Activated CD8-positive, alpha-beta memory T cell treated with anti-CD3 and anti-CD28 coated beads for 36 hours (primary cell): Measurements from ENCODE around the gene KIF2C. TPM values are rescaled to one million over a fixed set of nuclear protein-coding genes. Genes with fewer than 3 reads are reported as not detected.

Source experiments
- CTCF ChIA-PET: fragments of 350-600 bp; sonication (Branson Sonifier 250); formaldehyde crosslinking; loops from one replicate; lab custom pipeline; 2021; ENCODE audit warnings: antibody characterized with exemption; lab: Charles Lee
- POLR2A ChIA-PET: fragments of 350-600 bp; sonication (Branson Sonifier 250); formaldehyde crosslinking; loops from one replicate; lab custom pipeline; 2021; ENCODE audit warnings: antibody characterized with exemption; lab: Charles Lee
- total RNA-seq, 2 experiments: library from RNA; stranded (reverse); gene quantifications; one replicate each; pipeline ENCODE4 v1.2.3, GENCODE V29; 2021

Gene KIF2C
- total RNA-seq, 2 experiments from 2014 or later: 45.4 to 49.1 TPM

DNA sequence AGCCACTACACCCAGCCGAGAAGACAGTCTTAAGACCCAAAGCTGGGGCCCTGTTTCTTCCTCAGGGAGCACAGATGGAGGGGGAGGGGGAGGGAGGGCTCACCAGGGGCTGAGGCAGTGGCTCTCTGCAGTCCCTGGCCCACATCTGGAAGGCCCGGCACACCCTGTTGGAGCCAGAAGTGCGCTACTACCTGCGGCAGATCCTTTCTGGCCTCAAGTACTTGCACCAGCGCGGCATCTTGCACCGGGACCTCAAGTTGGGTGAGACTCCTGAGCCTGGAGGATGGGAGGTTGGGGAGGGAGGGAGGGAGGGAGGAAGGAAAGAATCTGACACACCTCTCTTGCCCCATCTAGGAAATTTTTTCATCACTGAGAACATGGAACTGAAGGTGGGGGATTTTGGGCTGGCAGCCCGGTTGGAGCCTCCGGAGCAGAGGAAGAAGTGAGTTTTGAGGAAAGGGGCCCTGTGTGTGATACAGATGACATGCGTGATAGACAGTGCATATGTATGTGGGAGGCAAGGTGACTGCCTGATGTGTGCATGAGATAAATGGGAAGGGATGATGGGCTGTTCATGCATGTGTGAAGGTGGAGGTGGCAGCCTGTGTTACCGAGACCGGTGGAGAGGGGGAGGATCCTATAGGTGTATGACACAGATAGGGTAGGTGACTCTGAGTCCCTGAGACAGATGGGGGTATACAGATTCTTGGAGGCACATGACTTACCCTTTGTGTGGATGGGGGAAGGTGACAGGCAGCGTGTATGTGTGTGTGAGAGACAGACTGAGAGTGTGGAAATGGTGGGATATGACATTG lies 62.1 kb downstream of the KIF2C start:
- ChIA-PET CTCF (interaction anchor here (1.9 to 3.5 kb wide), 4 partner anchors 7 to 26 kb away, joined by 7 to 38 read pairs (median 26); partner anchors contain the start of genes BEST4, BTBD19 and RPS8), POLR2A (interaction anchor here (0.6 to 3.5 kb wide), 8 partner anchors 7 to 814 kb away, joined by 3 to 95 read pairs (median 19); partner anchors contain the start of genes BEST4, BTBD19 and RPS8)

DNA sequence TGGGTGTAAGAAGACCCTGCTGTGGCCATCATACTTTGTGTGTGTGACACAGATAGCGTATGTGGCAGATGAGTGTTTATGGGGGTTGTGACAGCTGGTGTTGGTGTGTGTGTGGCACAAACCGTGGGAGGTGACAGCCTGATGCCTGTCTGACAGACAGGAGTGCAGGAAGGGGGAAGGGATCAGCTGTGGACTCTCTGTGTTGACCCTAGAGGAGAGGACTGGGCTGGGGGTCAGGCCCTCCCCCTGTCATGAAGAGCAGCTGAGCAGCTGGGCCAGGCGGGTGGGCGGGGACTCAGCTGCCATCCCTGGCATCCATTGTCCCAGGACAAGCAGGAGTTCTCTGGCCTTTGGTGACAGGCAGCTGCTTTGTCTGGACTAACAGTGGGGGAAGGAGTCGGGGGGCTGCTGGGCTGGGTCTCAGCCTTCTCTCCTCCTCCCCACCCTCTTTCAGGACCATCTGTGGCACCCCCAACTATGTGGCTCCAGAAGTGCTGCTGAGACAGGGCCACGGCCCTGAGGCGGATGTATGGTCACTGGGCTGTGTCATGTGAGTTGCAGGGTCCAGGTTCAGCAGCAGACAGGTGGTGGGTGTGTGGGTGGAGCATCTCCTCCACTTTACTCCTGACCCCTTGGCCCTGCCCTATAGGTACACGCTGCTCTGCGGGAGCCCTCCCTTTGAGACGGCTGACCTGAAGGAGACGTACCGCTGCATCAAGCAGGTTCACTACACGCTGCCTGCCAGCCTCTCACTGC lies 62.8 kb downstream of the KIF2C start:
- POLR2A ChIA-PET: interaction anchor here (0.6 to 1.2 kb wide), 3 partner anchors 17 to 815 kb away, joined by 3 to 5 read pairs (median 4); no protein-coding TSS in a partner anchor
- CTCF ChIA-PET: interaction anchor here (1.3 to 1.4 kb wide), 2 partner anchors 12 to 16 kb away, joined by 3 to 4 read pairs; no protein-coding TSS in a partner anchor

DNA sequence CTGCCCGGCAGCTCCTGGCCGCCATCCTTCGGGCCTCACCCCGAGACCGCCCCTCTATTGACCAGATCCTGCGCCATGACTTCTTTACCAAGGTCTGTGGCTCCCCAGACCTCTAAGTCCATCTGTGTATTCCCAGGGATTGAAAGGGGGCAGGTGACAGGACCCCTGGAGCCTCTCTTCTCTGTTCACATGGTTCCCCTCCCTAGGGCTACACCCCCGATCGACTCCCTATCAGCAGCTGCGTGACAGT lies 63.4 kb downstream of the KIF2C start:
- POLR2A ChIA-PET: interaction anchor here (1.1 to 1.2 kb wide), 2 partner anchors 16 to 19 kb away, joined by 3 to 5 read pairs; no protein-coding TSS in a partner anchor
- CTCF ChIA-PET: interaction anchor here (1.3 to 1.4 kb wide), 2 partner anchors 11 to 16 kb away, joined by 3 to 4 read pairs; no protein-coding TSS in a partner anchor

DNA sequence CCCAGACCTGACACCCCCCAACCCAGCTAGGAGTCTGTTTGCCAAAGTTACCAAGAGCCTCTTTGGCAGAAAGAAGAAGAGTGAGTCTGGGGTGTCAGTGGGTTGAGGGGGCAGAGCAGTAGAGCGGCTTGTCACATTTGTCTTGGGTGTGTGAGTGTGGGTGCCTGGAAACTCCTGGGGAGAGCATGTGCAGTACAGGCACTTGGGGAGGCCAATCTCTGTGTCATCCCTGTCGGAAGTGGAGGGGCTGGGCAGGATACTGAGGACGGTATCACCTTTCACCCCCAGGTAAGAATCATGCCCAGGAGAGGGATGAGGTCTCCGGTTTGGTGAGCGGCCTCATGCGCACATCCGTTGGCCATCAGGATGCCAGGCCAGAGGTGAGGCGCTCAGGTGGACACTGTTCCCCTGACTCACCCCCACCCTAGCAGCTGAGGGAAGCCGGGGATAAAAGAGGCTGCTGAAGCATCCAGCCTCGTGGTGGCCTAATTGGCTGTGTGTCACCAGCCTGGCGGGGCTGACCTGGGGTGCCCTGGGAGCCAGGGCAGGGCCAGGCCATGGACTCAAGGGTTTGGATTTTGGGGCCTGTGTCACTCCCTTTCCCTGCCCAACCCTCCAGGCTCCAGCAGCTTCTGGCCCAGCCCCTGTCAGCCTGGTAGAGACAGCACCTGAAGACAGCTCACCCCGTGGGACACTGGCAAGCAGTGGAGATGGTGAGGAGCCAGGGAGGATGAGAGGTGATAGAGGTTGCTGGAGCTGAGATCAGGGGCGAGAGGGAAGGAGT lies 63.9 kb downstream of the KIF2C start:
- ChIA-PET POLR2A (interaction anchor here (1.2 kb wide), 1 partner anchor 19 kb away, joined by 3 read pairs; no protein-coding TSS in a partner anchor), CTCF (interaction anchor here (0.7 to 1.4 kb wide), 5 partner anchors 11 to 72 kb away, joined by 3 to 4 read pairs (median 3); partner anchors contain the start of genes BEST4 and RNU5D-1)

DNA sequence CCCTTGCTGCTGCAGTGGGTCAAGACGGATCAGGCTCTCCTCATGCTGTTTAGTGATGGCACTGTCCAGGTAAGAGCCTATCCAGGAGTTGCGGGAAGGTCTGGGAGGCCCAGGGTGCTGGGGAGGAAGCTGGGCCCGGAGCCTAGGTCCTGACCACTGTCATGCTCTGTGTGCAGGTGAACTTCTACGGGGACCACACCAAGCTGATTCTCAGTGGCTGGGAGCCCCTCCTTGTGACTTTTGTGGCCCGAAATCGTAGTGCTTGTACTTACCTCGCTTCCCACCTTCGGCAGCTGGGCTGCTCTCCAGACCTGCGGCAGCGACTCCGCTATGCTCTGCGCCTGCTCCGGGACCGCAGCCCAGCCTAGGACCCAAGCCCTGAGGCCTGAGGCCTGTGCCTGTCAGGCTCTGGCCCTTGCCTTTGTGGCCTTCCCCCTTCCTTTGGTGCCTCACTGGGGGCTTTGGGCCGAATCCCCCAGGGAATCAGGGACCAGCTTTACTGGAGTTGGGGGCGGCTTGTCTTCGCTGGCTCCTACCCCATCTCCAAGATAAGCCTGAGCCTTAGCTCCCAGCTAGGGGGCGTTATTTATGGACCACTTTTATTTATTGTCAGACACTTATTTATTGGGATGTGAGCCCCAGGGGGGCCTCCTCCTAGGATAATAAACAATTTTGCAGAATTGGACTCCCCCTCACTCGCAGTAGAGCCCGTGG lies 65.8 kb downstream of the KIF2C start:
- CTCF ChIA-PET: interaction anchor here (1.2 to 1.3 kb wide), 2 partner anchors 19 to 74 kb away, joined by 3 read pairs; no protein-coding TSS in a partner anchor
- POLR2A ChIA-PET: interaction anchor here (0.9 to 5.2 kb wide), 2 partner anchors 13 to 24 kb away, joined by 8 to 68 read pairs; no protein-coding TSS in a partner anchor

DNA sequence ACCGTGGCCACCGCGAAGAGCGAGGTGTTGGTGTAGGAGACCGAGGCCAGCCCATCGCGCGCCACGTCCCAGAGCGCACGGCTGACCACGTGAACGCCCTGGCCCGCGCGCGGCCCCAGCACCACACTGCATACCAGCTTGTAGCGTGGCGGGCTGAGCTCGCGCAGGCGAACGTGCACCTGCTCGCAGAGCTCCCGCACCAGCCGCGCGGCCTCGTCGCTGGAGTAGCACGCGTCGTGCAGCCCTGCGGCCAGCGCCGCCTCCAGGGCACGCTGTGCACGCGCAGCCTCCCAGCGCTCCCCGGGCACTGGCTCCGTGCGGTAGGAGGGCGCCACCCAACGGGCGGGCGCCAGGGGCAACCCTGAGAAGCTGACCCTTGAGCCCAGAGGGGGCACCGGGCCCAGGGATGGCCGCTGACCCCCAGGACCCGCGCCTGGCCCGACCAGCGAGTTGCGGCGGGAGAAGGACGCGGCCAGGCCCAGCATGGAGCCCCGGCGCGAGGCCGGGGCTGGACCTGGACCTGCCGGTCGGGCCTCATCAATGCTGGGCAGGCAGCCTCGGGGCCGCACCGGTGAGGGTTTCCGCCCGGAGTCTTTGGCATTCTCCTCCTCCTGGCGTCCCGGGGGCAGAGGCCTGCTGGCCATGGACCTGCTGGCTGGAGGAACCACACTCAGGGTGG lies 66.5 kb downstream of the KIF2C start:
- POLR2A ChIA-PET: interaction anchor here (0.9 to 5.2 kb wide), 3 partner anchors 12 to 76 kb away, joined by 8 to 68 read pairs (median 32); partner anchors contain the start of gene RNU5D-1
- CTCF ChIA-PET: interaction anchor here (1.2 to 1.3 kb wide), 2 partner anchors 20 to 74 kb away, joined by 3 read pairs; no protein-coding TSS in a partner anchor

DNA sequence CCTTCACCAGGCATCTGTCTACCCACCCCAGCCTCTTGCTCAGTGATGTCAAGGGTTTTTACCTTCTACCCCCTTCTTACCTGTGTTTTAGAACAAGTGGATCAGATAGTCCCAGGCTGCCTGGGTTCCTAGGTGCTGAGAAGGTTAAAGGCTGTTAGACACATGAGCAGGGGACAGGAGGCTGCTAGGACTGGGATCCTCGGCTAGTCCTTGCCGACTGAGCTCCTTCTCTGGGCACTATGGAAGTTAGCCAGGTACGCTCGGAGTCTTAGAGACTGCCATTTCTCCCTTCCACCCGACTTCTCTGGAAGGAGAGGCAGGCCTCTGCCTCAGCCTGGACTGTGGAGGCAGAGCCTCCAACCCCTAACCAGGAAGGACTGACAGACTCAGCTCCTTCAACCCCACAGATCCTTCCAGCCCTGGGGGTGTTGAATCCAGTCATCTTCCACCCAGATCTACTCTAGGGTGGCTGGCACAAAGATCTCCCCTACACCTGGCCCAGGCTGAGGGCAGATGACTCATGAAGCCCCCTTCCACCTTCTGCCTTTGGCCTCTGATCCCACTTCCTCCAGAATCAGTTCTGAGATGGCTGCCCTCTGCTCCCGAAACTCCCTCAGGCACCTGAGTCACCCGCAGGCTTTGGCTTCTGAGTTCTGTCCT lies 67.2 kb downstream of the KIF2C start, which contains the start of gene DYNLT4:
DYNLT4 (minus strand) TSS at position 648 of the 660 bp plus-strand sequence. CDS start 683 bp downstream, outside the sequence.
- ChIA-PET CTCF (interaction anchor here (1.3 to 2.2 kb wide), 2 partner anchors 21 to 75 kb away, joined by 3 to 7 read pairs; no protein-coding TSS in a partner anchor), POLR2A (interaction anchor here (3.5 to 5.2 kb wide), 3 partner anchors 12 to 77 kb away, joined by 27 to 68 read pairs (median 32); partner anchors contain the start of gene RNU5D-1)

DNA sequence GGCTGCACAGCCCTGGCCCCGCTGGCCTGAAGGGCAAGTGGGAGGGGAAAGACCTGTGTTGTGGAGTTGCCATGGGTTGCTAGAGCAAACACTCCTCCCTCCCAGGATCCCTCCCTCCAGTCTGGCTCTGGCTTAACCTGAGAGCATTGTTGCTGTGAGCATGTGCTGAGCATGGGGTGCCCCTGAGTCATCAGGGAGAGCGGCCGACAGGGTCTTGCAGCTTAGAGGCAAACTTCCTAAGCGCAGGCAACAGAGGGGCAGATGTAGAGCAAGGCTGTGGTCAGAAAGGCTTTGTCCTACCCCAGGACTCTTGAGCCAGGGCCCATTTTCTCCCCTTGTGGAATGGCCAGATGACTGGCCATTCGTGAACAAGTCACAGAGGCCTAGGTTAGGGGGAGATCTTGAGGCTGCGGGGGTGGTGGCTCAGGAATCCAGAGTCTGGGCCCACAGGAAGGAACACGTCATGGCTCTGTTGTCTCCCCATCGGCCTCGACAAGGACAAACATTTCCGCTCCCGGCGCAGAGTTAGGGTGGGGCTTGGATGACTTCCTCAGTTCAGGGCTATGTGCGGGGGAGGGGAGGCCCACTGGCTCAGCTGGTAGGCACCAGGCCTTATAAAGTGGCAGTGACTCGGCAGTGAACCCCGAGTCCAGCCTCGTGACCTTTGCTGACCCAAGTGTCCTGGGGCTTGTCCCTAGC lies 67.9 kb downstream of the KIF2C start:
- CTCF ChIA-PET: interaction anchor here (1.0 to 3.4 kb wide), 5 partner anchors 7 to 77 kb away, joined by 3 to 27 read pairs (median 7); partner anchors contain the start of genes PLK3 and RNU5D-1
- POLR2A ChIA-PET: interaction anchor here (2.4 to 5.2 kb wide), 6 partner anchors 8 to 86 kb away, joined by 19 to 95 read pairs (median 30); partner anchors contain the start of genes PLK3, RNU5D-1 and RPS8

DNA sequence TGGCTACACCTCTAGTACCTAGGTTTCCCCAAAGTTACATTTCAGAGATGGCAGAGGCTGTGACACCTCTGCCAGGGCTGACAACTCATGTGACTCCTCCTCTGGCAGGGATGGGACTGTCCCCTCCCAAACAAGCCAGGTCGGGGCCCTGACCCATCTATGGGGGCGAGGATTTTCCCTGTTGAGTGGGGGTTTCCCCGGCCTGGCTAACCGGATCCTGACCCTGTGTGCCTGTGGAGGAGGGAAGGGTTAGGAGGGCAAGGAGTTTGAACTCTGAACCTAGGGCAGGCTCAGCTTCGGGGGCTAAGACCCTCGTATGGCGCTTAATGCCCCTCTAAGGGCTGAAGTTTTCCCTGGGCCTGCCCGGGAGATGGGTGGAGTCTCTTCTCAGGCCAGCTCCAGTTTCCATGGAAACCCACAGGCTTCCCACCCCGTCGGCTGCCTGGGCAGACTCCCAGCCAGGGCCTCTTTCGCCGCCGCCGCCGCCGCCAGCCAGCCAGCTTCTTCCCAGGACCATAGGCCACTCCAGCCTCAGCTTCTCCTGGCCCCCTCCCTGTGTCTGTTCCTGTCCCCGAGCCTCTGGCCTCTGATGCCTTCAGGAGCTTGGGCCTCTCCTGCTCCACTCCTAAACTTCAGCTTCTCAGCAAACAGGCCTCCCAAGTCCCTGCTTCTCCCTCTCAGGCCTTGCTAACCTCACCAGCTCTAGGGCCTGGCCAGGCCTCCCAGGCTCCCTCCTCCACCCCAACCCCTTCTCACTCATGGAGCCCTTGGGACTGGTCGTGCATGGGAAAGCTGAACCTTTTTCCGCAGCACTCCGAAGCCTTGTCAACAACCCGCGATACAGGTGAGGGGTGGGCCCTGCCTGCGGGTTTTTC lies 68.7 kb downstream of the KIF2C start, which contains the start of gene BTBD19:
BTBD19 (plus strand) TSS at position 461 of the 875 bp plus-strand sequence; CDS start at position 759, 298 bp downstream.
- POLR2A ChIA-PET: interaction anchor here (1.3 to 5.2 kb wide), 8 partner anchors 8 to 203 kb away, joined by 4 to 95 read pairs (median 26); partner anchors contain the start of genes HECTD3, PLK3, RNU5D-1 and RPS8
- CTCF ChIA-PET: interaction anchor here (0.5 to 3.4 kb wide), 8 partner anchors 8 to 158 kb away, joined by 3 to 27 read pairs (median 4); partner anchors contain the start of genes PLK3 and RNU5D-1

DNA sequence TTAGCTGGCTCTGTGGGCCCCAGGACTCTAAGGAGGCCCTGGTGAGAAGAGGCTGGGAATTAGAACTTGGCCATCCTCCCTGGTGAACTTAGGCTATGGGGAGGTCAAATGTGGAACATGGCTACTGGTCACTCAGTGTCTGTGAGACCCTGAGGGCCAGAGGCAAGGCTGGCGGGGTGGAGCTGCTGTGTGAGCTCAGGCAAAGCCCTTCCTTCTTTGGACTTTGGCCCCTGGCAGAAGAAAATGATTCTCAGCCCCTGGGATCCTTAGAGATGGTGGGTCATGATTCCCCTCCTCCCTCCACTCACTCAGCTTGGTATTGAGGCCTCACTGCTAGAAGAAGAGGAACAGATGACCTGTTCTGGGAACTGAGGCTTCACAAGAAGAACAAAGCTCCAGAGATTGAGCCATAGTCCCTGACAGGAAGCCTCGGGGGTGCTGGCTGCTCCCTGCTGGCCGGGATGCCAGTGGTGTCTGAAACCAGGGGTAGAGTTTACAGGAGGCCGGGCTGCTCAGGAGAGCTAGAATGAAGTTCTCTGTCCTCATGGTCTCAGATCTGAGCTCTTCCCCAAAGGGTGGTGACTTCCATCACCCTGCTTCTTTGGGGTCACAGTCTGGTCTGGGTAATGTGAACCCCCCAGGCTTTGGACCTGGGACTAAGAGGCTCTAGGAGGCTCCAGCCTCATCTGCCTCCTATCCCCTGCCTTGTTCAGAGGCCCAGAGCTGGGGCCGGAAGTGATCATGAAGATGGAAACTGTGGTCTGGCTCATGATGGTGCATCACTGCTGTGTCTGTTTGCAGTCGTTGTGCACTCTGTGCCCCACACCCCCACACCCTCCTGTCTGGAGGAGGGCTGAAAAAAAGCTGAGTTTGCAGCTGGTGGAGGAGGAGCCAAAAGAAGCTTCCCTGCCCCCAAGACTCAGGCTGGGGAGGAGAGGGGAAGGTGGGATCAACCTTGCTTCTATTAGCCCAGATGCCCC lies 69.6 kb downstream of the KIF2C start:
- ChIA-PET CTCF (interaction anchor here (0.5 to 3.4 kb wide), 9 partner anchors 9 to 157 kb away, joined by 3 to 27 read pairs (median 7); partner anchors contain the start of genes PLK3 and RNU5D-1), POLR2A (interaction anchor here (1.2 to 5.2 kb wide), 12 partner anchors 9 to 202 kb away, joined by 4 to 95 read pairs (median 15); partner anchors contain the start of genes HECTD3, PLK3, RNU5D-1 and RPS8)

DNA sequence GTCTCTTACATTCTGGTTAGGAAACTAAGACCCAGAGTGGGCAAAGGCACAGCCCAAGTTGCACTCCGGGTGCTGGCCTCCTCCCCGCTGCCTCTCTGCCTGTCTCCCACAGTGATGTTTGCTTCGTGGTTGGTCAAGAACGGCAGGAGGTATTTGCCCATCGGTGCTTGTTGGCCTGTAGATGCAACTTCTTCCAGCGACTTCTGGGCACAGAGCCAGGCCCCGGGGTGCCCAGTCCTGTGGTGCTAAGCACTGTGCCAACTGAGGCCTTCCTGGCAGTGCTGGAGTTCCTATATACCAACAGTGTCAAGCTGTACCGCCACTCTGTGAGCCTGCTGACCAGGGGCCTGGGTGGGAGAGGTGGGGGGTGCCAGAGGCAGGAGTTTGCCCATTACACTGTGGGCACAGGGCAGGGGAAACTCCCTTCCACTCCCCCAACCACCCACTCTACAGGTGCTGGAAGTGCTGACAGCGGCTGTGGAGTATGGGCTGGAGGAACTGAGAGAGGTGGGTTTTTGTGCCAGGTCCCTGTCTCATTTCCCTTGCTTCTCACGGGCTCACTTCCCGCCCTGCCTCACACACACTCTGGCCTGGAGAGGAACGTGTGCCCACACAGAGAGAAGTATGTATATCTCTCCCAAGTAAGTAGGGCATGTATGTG lies 70.6 kb downstream of the KIF2C start:
- ChIA-PET CTCF (interaction anchor here (0.6 to 3.4 kb wide), 6 partner anchors 9 to 682 kb away, joined by 3 to 27 read pairs (median 8); partner anchors contain the start of genes PLK3 and RNU5D-1), POLR2A (interaction anchor here (1.2 to 5.2 kb wide), 13 partner anchors 8 to 201 kb away, joined by 4 to 95 read pairs (median 11); partner anchors contain the start of genes HECTD3, PLK3, RNU5D-1 and RPS8)

DNA sequence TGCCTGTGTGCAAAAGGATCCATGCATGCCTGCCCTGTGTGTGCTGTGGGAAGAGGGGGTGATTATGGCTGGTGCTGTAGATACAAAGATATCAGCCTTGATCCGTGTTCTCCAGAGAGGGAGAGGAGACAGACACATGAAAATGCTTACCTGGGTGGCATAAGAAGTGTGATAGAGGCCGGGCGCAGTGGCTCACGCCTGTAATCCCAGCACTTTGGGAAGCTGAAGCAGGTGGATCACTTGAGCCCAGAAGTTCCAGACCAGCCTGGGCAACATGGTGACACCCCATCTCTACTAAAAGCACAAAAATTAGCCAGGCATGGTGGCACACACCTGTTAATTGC lies 71.1 kb downstream of the KIF2C start:
- CTCF ChIA-PET: interaction anchor here (0.6 to 4.1 kb wide), 5 partner anchors 9 to 682 kb away, joined by 3 to 24 read pairs (median 7); partner anchors contain the start of genes BEST4 and PLK3
- POLR2A ChIA-PET: interaction anchor here (0.6 to 3.7 kb wide), 4 partner anchors 8 to 87 kb away, joined by 3 to 95 read pairs (median 13); partner anchors contain the start of gene PLK3
